ENCODE data around the gene AIFM2.

GRCh38 chr10:70162892-70163201 is 30.2 kb upstream of the AIFM2 start:
- TF ChIP-seq, protein P1, sequence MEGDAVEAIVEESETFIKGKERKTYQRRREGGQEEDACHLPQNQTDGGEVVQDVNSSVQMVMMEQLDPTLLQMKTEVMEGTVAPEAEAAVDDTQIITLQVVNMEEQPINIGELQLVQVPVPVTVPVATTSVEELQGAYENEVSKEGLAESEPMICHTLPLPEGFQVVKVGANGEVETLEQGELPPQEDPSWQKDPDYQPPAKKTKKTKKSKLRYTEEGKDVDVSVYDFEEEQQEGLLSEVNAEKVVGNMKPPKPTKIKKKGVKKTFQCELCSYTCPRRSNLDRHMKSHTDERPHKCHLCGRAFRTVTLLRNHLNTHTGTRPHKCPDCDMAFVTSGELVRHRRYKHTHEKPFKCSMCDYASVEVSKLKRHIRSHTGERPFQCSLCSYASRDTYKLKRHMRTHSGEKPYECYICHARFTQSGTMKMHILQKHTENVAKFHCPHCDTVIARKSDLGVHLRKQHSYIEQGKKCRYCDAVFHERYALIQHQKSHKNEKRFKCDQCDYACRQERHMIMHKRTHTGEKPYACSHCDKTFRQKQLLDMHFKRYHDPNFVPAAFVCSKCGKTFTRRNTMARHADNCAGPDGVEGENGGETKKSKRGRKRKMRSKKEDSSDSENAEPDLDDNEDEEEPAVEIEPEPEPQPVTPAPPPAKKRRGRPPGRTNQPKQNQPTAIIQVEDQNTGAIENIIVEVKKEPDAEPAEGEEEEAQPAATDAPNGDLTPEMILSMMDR (IDR thresholded peaks at IDR 0.05; ENCODE audit: low read depth, low read length, poor library complexity, severe bottlenecking), result no peak
- no peak for TF ChIP-seq EZH2phosphoT487 (IDR thresholded peaks at IDR 0.05; ENCODE audit: borderline replicate concordance, low read length)

All from DOHH2 (cell line).